ENCODE results near the gene AP1AR.
"Not testable (repeated sequence)": the region's sequence is repeated elsewhere in the genome, so short reads cannot be mapped to it uniquely, and the experiment has no call there.

The AP1AR gene

DNA sequence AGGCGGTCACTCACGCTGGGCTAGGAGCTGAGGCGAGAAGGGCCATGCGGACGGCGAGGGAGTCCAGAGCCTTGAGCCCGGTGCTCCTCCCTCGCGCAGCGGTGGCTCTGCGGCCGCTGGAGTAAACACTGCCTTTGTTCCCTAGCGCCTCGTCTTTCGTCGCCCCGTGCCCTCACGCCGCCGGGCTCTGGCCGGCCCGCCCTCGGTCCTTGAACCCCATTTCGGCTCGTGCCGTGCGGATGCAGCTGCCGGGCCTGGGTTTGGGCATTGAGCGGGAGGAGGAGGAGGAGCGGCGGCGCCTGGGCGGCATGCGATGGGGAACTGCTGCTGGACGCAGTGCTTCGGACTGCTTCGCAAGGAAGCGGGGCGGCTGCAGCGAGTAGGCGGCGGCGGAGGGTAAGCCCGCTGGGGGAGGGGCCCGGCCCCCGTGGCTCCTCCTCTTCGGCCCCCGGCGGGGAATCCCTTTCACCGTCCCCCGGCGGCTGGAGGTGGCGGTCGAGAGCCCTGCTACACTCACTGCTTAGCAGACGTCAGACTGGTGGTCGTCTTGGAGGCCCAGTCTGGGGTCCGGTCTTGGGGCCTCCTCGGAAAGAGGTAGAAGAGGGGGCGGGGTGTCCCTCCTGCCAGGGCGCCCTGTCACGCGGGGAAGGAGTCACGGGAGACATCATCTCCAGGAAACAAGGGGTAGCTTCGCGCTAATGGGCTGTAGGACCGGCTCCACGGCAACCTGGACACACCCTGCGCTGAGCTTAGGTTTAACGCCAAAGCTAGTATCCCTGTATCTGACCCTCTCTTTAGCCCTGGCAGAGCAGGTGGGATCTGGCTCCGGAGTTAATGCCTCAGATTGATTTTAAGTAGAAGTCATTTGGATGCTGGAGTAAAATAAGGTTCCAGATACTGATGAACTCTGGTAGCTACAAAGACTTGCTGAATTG is at the start of gene AP1AR:
Gene AP1AR (plus strand): TSS at position 9 of the 935 bp plus-strand sequence. CDS start 305 bp downstream, at position 314.
- DNase-seq, result peak; percentile 73

GRCh38 chr4:112182604-112183003 is 49.0 kb upstream of the AP1AR start:
- no peak for DNase-seq

GRCh38 chr4:112183252-112183651 is 48.3 kb upstream of the AP1AR start:
- DNase-seq, result no peak

DNA sequence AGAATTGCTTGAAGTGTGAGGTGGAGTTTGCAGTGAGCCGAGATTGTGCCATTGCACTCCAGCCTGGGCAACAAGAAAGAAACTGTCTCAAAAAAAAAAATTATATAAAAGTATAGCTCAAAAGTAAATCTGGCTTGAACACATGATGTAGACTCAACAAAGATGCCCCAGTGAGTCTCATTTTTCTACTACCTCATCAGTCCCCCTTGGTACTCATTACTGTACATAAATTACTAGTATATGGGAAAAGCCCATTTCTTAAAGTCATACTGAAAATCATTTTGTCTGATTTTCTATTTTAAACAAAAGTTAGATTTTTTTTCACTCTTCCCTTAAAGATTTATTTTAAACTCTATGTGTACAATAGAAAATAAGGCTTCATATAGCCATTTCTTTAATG is 47.1 kb upstream of the AP1AR start:
- DNase-seq, result no peak

- DNase-seq, result no peak
These were observed 46.3 kb upstream of the AP1AR start for GRCh38 chr4:112185334-112185733.

DNA sequence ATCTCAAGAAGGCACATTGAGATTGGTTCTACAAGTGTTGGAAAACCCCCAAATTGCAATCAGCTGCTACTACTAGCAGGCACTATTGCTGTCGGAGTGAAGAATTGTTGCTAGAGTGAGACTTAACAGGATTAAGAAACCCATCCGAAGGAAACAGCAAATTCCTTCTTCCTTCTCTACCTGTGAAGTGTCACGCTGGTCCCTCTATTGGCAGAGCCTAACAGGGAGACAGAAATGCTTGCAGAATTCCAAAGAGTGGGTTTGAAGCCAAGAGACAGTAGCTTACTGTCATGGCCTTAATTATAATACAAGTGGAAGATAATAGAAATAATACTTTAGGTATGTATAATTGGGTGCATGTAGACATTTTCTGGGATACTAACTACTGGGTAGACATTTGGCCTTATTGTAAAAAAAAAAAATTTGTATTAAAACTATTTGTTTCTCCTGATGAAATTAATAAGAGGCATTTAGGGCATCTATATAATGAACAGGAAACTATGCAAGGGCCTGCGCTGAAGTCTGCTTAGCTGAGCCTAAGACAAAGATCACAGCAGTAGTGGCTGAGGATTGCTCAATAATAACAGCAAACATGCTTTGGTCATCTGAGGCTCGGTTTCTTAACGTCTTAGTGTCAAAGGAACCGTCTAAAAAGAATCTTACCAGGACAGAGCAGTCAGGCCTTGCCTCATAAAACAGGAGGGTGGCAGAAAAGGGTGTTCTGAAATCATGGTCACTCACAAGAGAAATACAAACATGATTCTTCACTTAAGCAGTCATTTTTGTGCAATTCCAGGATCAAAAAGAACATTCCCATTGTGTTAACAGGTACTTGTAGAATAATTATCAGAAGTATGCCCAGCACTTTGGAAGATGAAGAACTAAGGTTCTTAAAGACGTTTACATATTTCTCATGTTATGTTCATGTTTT is 45.6 kb upstream of the AP1AR start:
- no peak for DNase-seq

- no peak for DNase-seq
These were observed 41.8 kb upstream of the AP1AR start for GRCh38 chr4:112189754-112190153.

DNA sequence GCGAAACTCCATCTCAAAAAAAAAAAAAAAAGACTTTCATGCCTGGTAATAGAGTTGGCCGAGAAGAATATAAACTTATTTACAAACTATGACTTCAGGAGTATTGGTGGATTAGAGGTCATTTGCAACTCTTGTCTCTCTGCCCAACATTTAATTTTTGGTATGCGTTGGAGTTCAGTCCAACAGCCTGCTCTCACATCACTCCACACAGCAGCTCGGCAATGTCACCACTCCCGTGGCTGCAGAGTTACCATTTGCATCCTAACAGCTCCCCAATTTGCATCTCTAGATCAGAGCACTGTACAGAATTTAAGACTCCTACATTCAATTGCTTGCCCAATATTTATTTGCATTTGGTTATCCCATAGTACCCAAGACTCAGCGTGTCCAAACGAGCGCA is 40.9 kb upstream of the AP1AR start:
- no peak for DNase-seq

GRCh38 chr4:112196461-112196860 is 35.1 kb upstream of the AP1AR start:
- DNase-seq, result no peak

GRCh38 chr4:112199041-112199440 is 32.5 kb upstream of the AP1AR start:
- no peak for DNase-seq

DNA sequence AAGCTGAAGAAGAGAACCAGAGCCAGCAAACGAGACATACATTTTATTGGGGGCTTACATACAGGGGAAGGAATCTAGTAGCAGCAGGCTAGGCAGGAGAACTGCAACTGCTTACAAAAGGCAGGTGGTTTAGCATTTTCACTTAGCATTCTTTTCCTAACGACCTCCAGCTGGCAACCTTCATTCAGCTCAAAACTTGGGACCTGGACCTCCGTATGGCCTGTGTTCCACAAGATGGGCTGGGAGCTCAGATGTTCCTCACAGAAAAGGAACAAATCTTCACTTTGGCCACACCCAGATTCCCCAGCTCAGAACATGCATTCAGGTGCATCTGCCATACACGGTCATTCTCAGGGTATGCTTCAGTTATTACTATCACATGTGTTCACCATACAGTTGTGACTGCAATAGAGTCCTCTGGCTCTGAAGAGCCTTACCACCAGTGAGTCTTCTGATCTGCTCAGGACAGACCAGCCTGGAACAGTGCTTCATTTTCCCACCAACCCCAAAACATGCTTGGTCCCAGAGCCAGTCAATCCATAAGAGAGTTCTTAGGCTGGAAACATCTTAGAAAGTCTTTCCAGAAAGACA is 29.6 kb upstream of the AP1AR start:
- DNase-seq, result no peak

GRCh38 chr4:112203593-112203992 is 28.0 kb upstream of the AP1AR start:
- no peak for DNase-seq

- no peak for DNase-seq
These were observed 25.2 kb upstream of the AP1AR start for GRCh38 chr4:112206431-112206830.

DNA sequence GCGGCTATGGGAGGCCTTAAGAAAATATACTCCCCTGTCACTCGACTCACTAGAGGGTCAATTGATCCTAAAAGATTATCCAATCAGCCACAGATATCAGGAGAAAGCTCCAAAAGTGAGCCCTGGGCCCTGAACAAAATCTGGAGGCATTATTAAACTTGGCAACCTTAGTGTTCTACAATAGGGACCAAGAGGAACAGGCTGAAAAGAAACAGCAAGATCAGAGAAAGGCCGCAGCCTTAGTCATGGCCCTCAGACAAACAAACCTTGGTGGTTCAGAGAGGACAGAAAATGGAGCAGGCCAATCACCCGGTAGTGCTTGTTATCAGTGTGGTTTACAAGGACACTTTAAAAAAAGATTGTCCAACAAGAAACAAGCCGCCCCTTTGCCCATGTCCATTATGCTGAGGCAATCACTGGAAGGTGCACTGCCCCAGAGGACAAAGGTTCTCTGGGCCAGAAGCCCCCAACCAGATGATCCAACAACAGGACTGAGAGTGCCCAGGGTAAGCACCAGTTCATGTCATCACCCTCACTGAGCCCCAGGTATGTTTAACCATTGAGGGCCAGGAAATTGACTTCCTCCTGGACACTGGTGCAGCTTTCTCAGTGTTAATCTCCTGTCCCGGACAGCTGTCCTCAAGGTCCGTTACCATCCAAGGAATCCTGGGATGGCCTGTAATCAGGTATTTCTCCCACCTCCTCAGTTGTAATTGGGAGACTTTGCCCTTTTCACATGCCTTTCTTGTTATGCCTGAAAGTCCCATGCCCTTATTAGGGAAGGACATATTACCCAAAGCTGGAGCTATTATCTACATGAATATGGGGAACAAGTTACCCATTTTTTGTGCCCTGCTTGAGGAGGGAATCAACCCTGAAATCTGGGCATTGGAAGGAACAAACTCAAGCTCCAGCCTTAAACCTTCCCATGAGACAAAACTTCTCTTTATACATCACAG is 23.2 kb upstream of the AP1AR start:
- not testable (repeated sequence) for DNase-seq

GRCh38 chr4:112210777-112211176 is 20.8 kb upstream of the AP1AR start:
- DNase-seq, result no peak

DNA sequence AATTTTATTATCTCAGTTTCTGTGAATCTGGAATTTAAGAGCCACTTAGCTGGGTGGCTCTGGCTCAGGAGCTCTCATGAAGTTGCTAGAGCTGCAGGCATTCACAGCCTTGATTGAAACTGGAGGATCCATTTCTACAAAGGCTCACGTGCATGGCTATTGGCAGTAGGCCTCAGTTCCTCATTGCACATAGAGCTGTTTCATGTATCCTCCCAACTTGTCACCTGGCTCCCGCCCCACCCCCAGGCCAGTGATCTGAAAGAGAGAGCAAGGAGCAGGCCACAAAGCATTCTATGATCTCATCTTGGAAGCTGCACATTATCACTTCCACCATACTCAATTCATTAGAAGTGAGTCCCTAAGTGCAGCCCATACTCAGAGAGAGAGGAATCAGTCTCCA is 18.5 kb upstream of the AP1AR start:
- no peak for DNase-seq

DNA sequence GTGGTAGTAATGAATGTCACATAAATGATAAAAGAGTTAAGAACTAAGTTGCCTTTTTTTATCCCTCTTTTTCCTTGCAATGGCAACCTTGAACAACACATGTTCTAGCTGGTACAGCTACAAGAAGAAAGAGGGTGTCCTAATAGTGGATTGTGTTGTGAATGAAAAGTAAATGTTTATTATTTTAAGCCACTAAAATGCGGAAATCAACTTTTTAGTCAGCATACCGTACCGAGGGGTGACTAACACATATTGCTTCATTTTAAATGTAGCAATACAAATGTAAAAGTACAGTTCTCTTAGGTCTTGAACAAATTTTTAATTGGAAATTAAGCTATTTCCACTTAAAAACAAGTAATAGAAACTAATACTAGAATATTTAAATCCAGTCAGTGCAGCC is 17.7 kb upstream of the AP1AR start:
- no peak for DNase-seq

- no peak for DNase-seq
These were observed 17.0 kb upstream of the AP1AR start for GRCh38 chr4:112214390-112215264.

DNA sequence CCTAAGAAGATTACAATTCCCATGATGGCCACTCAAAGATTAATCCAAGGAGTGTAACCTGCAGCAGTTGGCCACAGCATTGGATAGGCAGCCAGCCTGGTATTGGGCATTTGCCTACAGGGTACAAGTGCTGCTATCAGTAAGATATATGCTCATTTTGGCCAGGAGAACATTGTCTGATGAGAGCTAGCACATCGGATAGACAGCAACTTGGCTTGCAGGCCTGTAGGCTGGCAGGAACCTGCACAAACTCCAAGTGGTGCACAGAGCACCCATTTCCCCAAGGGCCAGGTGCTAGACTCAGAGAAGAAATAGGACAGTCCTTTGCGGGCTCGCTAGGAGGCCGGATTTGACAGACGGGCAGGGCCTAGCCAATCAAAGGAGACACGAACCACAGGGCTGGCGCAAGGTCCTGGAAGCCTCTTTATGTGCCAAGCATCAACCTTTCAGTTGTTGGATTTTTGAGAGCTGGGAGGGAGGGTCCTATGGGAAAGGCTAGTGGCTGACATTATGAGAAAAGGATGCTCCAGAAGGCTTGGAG is 11.7 kb upstream of the AP1AR start:
- no peak for DNase-seq

DNA sequence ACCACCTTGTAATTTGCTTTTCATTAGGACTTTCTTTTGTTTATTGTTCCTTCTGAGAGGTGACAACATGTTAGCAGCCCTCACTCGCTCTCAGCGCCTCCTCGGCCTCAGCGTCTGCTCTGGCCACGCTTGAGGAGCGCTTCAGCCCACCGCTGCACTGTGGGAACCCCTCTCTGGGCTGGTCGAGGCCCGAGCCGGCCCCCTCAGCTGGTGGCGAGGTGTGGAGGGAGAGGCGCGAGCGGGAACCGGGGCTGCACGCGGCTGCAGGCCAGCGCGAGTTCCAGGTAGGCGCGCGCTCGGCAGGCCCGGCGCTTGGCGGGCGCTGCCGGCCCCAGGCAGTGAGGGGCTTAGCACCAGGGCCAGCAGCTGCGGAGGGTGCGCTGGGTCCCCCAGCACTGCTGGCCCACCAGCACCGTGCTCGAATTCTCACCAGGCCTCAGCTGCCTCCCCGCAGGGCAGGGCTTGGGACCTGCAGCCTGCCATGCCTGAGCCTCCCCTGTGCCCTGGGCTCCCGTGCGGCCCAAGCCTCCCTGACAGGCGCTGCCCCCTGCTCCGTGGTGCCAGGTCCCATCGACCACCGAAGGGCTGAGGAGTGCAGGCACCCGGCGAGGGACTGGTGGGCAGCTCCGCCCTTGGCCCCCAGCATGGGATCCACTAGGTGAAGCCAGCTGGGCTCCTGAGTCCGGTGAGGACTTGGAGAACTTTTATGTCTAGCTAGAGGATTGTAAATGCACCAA is 9.2 kb upstream of the AP1AR start:
- no peak for DNase-seq
